Measurements from ENCODE around the gene FAM13A.

Gene FAM13A

GRCh38 chr4:88809576-88810219 lies 247.3 kb downstream of the FAM13A start:
- DNase-seq (ENCODE audit: low read depth), result no peak

- no peak for DNase-seq (ENCODE audit: low read depth)
Measured at GRCh38 chr4:88809101-88809500, 247.9 kb downstream of the FAM13A start.

GRCh38 chr4:88807499-88807898 lies 249.5 kb downstream of the FAM13A start:
- no peak for DNase-seq (ENCODE audit: low read depth)

GRCh38 chr4:88804234-88804633 lies 252.8 kb downstream of the FAM13A start:
- DNase-seq (ENCODE audit: low read depth), result no peak

GRCh38 chr4:88803600-88804096 lies 253.3 kb downstream of the FAM13A start:
- peak; percentile 90 for DNase-seq (ENCODE audit: low read depth)

GRCh38 chr4:88802585-88803286 lies 254.2 kb downstream of the FAM13A start:
- DNase-seq (ENCODE audit: low read depth), result peak; percentile 64

GRCh38 chr4:88802138-88802537 lies 254.8 kb downstream of the FAM13A start:
- DNase-seq (ENCODE audit: low read depth), result no peak

- no peak for DNase-seq (ENCODE audit: low read depth)
Measured at GRCh38 chr4:88799900-88800299, 257.1 kb downstream of the FAM13A start.

- DNase-seq (ENCODE audit: low read depth), result no peak
Measured at GRCh38 chr4:88797725-88798124, 259.3 kb downstream of the FAM13A start.

- no peak for DNase-seq (ENCODE audit: low read depth)
Measured at GRCh38 chr4:88796545-88796944, 260.4 kb downstream of the FAM13A start.

- no peak for DNase-seq (ENCODE audit: low read depth)
Measured at GRCh38 chr4:88794952-88795351, 262.0 kb downstream of the FAM13A start.

- no peak for DNase-seq (ENCODE audit: low read depth)
Measured at GRCh38 chr4:88794087-88794690, 262.8 kb downstream of the FAM13A start.

- DNase-seq (ENCODE audit: low read depth), result no peak
Measured at GRCh38 chr4:88793475-88793874, 263.5 kb downstream of the FAM13A start.

- DNase-seq (ENCODE audit: low read depth), result peak; percentile 65
Measured at GRCh38 chr4:88792821-88793220, 264.2 kb downstream of the FAM13A start.

- peak; percentile 87 for DNase-seq (ENCODE audit: low read depth)
Measured at GRCh38 chr4:88792268-88792781, 264.7 kb downstream of the FAM13A start.

- DNase-seq (ENCODE audit: low read depth), result peak; percentile 50
Measured at GRCh38 chr4:88791274-88791673, 265.7 kb downstream of the FAM13A start.

- no peak for DNase-seq (ENCODE audit: low read depth)
Measured at GRCh38 chr4:88788895-88789294, 268.1 kb downstream of the FAM13A start.

GRCh38 chr4:88788424-88788823 lies 268.6 kb downstream of the FAM13A start:
- no peak for DNase-seq (ENCODE audit: low read depth)

- DNase-seq (ENCODE audit: low read depth), result no peak
Measured at GRCh38 chr4:88786011-88786410, 271.0 kb downstream of the FAM13A start.

GRCh38 chr4:88780389-88780788 lies 276.6 kb downstream of the FAM13A start:
- no peak for DNase-seq (ENCODE audit: low read depth)

- no peak for DNase-seq (ENCODE audit: low read depth)
Measured at GRCh38 chr4:88779431-88779830, 277.6 kb downstream of the FAM13A start.

GRCh38 chr4:88775529-88775928 lies 281.5 kb downstream of the FAM13A start:
- no peak for DNase-seq (ENCODE audit: low read depth)

- DNase-seq (ENCODE audit: low read depth), result no peak
Measured at GRCh38 chr4:88775026-88775425, 282.0 kb downstream of the FAM13A start.
